Prostate gland (tissue), 2 donors: ENCODE measurements around the gene POLDIP3. TPM values are rescaled to one million over a fixed set of nuclear protein-coding genes. Genes with fewer than 3 reads are reported as not detected.
"Not testable (repeated sequence)": the region's sequence is repeated elsewhere in the genome, so short reads cannot be mapped to it uniquely, and the experiment has no call there.

ENCODE experiments used
- DNase-seq: peaks from one replicate; pipeline ENCODE4 v3.0.0-alpha.2; 2019; ENCODE audit warnings: low spot score
- H3K27ac ChIP-seq, 2 donors: fragments of 200-600 bp; sonication (generic); 2 replicates each; pipeline ENCODE4 v1.5.1; 2017 to 2019
- H3K27me3 ChIP-seq: fragments of 200-600 bp; sonication (generic); replicated peaks from 2 replicates; pipeline ENCODE4 v1.5.1; 2019; ENCODE audit not compliant: insufficient read depth
- H3K36me3 ChIP-seq, 2 donors: fragments of 200-600 bp; sonication (generic); 1 replicate in 1 of 2; 2 replicates in 1 of 2; pipeline versions ENCODE4 v1.5.1 to v1.8.1; 2017 to 2019
- H3K4me1 ChIP-seq: fragments of 200-600 bp; sonication (generic); replicated peaks from 2 replicates; pipeline ENCODE4 v1.5.1; 2019
- H3K4me3 ChIP-seq, 2 donors: fragments of 200-600 bp; sonication (generic); 2 replicates each; pipeline ENCODE4 v1.5.1; 2017 to 2019
- H3K9me3 ChIP-seq: fragments of 200-600 bp; sonication (generic); 2 replicates; pipeline ENCODE4 v1.5.1; 2017
- POLR2A ChIP-seq: fragments of 450-650 bp; IDR thresholded peaks from one replicate; pipeline ENCODE4 v1.6.1; 2016; ENCODE audit warnings: antibody characterized with exemption, mild to moderate bottlenecking
- POLR2AphosphoS5 ChIP-seq: sonication (generic); formaldehyde crosslinking; IDR thresholded peaks from one replicate; pipeline ENCODE4 v1.6.1; 2017; ENCODE audit warnings: antibody characterized with exemption
- WGBS: methylation state at CpG from one replicate; pipeline ENCODE4 v1.1.5; 2018; 5-methylcytosine and 5-hydroxymethylcytosine counted together
- intact Hi-C: fragments of 100-400 bp; cut with DNase I; formaldehyde crosslinking; loops from one replicate; pipeline ENCODE4 v1.14.2; 2022
- total RNA-seq, 2 donors: library from RNA; depleted of rRNA; stranded (reverse); fragments of >200 nt; gene quantifications; one replicate each; pipeline ENCODE4 v1.1.0, GENCODE V29; 2016
- TF ChIP-seq, protein P1 (sequence below), 4 experiments: fragments of 200-600 bp in 2 of 4; fragments of 450-650 bp in 2 of 4; sonication (generic) in 2 of 4; IDR thresholded peaks; 1 replicate in 3 of 4; 2 replicates in 1 of 4; pipeline ENCODE4 v1.5.1; 2016 to 2019; ENCODE audit warnings: antibody characterized with exemption in 4 of 4, mild to moderate bottlenecking in 2 of 4, moderate library complexity in 2 of 4

The POLDIP3 gene
- total RNA-seq, 2 donors from 2014 or later: 46.4 to 62.6 TPM

DNA sequence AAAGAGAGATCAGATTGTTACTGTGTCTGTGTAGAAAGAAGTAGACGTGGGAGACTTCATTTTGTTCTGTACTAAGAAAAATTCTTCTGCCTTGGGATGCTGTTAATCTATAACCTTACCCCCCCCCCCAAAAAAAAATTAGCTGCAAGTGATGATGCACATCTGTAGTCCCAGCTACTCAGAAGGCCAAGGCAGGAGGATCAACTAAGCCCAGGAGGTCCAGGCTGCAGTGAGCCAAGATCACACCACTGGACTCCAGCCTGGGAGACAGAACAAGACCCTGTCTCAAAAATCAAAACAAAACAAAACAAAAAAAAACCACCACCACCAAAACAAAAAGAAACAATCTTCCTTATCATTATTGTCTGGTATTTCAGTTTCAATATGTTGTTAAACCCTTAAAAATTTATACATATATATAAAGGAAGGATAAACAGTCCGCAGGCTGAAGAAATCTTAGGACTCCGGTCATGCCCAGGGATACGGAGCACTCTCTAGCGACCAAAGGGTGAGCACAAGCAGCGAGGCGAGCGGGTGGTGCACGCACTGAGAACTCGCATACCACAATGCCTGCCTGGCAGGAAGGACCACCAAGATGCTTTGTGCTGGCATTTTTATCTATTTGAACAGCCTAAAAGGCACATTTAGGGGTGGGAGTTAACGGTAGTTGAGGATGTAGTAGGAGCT is 6.4 kb downstream of the POLDIP3 start:
- TF ChIP-seq POLR2AphosphoS5 (no peak), POLR2A (no peak)
- TF ChIP-seq, protein P1, sequence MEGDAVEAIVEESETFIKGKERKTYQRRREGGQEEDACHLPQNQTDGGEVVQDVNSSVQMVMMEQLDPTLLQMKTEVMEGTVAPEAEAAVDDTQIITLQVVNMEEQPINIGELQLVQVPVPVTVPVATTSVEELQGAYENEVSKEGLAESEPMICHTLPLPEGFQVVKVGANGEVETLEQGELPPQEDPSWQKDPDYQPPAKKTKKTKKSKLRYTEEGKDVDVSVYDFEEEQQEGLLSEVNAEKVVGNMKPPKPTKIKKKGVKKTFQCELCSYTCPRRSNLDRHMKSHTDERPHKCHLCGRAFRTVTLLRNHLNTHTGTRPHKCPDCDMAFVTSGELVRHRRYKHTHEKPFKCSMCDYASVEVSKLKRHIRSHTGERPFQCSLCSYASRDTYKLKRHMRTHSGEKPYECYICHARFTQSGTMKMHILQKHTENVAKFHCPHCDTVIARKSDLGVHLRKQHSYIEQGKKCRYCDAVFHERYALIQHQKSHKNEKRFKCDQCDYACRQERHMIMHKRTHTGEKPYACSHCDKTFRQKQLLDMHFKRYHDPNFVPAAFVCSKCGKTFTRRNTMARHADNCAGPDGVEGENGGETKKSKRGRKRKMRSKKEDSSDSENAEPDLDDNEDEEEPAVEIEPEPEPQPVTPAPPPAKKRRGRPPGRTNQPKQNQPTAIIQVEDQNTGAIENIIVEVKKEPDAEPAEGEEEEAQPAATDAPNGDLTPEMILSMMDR (IDR thresholded peaks at IDR 0.05): no peak
- WGBS: 62% methylated on average over 11 of the region's 11 CpGs
- Histone ChIP-seq H3K27ac (peak overlapping the region in 1 of 2 donors; percentile 12), H3K4me1 (peaks cover 13% of the 10 kb centered on the region), H3K9me3 (no peaks in the 10 kb centered on the region), H3K4me3 (no peak overlapping the region), H3K27me3 (no peaks in the 10 kb centered on the region), H3K36me3 (peaks cover 0 to 4% of the 10 kb centered on the region in 2 donors)
- no peak for DNase-seq
- intact Hi-C loops: no loop called here

DNA sequence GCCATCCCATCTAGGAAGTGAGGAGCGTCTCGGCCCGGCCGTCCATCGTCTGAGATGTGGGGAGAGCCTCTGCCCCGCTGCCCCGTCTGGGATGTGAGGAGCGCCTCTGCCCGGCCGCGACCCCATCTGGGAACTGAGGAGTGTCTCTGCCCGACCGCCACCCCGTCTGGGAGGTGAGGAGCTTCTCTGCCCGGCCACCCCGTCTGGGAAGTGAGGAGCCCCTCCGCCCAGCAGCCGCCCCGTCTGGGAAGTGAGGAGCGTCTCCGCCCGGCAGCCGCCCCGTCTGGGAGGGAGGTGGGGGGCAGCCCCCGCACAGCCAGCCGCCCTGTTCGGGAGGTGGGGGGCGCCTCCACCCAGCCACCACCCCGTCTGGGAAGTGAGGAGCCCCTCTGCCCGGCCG is 7.0 kb downstream of the POLDIP3 start:
- H3K4me1 ChIP-seq, H3K9me3 ChIP-seq, H3K27ac ChIP-seq, H3K36me3 ChIP-seq, DNase-seq, H3K27me3 ChIP-seq, H3K4me3 ChIP-seq, intact Hi-C loops: not testable (repeated sequence)
- WGBS: 97% methylated on average over 27 of the region's 31 CpGs

DNA sequence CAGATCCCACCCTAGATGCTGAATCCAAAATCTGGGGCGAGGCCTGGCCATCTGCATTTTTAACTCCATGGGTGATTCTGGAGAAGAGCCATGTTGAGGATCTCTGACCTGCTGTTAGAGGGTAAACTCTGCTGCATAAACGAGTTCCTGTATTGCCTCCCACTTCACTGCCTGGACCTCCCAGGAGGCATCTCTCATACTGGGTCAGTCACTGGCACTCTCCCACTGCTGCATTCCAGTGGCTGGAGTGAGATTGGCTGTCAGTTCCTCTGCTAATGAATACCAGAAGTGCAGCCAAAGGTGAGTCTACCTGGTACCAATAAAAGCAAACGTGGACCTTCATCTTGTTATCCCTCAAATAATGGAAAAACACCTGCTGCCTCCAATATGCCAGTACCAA is 10.3 kb downstream of the POLDIP3 start:
- no peak overlapping the region for H3K27ac ChIP-seq
- no peak for DNase-seq
- 51% methylated on average over 3 of the region's 3 CpGs for WGBS

DNA sequence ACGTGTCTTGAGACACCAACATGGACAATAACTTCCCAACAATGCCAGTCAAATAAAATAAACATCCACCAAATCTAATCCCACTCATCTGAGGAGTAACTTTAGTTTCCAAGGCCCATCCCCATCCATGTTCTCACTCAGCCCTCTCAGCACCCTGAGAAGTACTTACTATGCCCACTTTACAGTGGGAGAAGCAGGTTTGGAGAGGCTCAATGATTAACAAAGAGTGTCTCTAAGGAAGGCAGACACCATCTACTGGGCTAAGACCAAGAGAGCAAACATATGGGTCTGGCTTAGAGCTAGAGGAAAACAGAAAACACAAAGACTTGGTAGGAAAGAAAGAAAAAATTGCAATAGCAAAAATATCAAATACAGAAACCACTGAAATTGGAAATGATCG is 11.3 kb downstream of the POLDIP3 start:
- no peak for DNase-seq
- Histone ChIP-seq H3K27ac (no peak overlapping the region), H3K9me3 (no peaks in the 10 kb centered on the region), H3K36me3 (peaks cover 0 to 20% of the 10 kb centered on the region in 2 donors), H3K27me3 (no peaks in the 10 kb centered on the region), H3K4me3 (no peak overlapping the region), H3K4me1 (no peaks in the 10 kb centered on the region)
- 84% methylated on average over 2 of the region's 2 CpGs for WGBS
- intact Hi-C loops: no loop called here
- no peak for TF ChIP-seq POLR2A
- no peak for TF ChIP-seq POLR2AphosphoS5
- TF ChIP-seq, protein P1 (IDR thresholded peaks at IDR 0.05): no peak

More for the DNA sequence above, 10.3 kb downstream of the POLDIP3 start:
- Histone ChIP-seq H3K27me3 (no peaks in the 10 kb centered on the region), H3K9me3 (no peaks in the 10 kb centered on the region), H3K36me3 (peaks cover 0 to 11% of the 10 kb centered on the region in 2 donors), H3K4me1 (peaks cover 3% of the 10 kb centered on the region), H3K4me3 (no peak overlapping the region)
- intact Hi-C loops: no loop called here
- TF ChIP-seq POLR2A: no peak
- TF ChIP-seq, protein P1 (IDR thresholded peaks at IDR 0.05): no peak
- no peak for TF ChIP-seq POLR2AphosphoS5

DNA sequence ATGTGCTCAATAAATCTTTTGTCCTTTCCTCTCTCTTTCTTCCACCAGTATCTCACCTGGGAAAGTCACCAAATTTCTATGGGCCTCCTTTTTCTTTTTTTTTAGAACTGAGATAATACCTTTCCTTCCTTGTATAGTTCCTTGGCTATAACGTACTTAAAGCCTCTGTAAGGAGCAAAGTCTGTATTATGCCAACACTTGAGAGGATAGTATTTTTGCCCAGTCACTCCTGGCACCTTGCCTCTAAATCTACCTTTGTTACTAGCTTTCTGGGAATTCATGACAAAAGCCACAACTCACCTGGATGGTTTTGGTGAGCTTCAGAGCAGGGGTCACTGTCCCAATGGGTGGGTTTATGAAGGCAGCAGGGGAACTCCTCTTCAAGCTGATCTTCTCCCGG is 12.2 kb downstream of the POLDIP3 start:
- peak overlapping the region in 1 of 2 donors; percentile 8 for H3K27ac ChIP-seq
- H3K36me3 ChIP-seq: peaks cover 0 to 20% of the 10 kb centered on the region in 2 donors
- intact Hi-C loops: no loop called here
- no peaks in the 10 kb centered on the region for H3K9me3 ChIP-seq
- no peaks in the 10 kb centered on the region for H3K4me1 ChIP-seq
- no peak for DNase-seq
- TF ChIP-seq, protein P1 (IDR thresholded peaks at IDR 0.05): no peak
- TF ChIP-seq POLR2A: no peak
- TF ChIP-seq POLR2AphosphoS5: no peak
- H3K27me3 ChIP-seq: no peaks in the 10 kb centered on the region
- 68% methylated on average over 2 of the region's 2 CpGs for WGBS
- no peak overlapping the region for H3K4me3 ChIP-seq
